NCI-H460 (cell line): Measurements from ENCODE around the gene CABP1. TPM values are rescaled to one million over a fixed set of nuclear protein-coding genes. Genes with fewer than 3 reads are reported as not detected.
A peak's percentile ranks its signal among the peaks of the same experiment; 100 is the strongest.
"Not testable (repeated sequence)": the region's sequence is repeated elsewhere in the genome, so short reads cannot be mapped to it uniquely, and the experiment has no call there.

Source experiments
- DNase-seq: peaks from one replicate; pipeline ENCODE4 v3.0.0-alpha.2; 2016; ENCODE audit warnings: low read depth; ENCODE audit errors: extremely low read depth
- polyA plus RNA-seq: library from polyadenylated mRNA; depleted of rRNA; stranded (reverse); fragments of >200 nt; gene quantifications from 2 replicates; pipeline ENCODE4 v1.2.3, GENCODE V29; 2014; cell fraction: nucleus; rRNA removed
- total RNA-seq: library from RNA; depleted of rRNA; stranded (reverse); fragments of >200 nt; shearing (Covaris generic); gene quantifications from 2 replicates; pipeline ENCODE4 v1.2.3, GENCODE V29; 2014; rRNA removed

Gene CABP1
- not detected in 2 replicates for total RNA-seq
- not detected in 2 replicates for polyA plus RNA-seq

DNA sequence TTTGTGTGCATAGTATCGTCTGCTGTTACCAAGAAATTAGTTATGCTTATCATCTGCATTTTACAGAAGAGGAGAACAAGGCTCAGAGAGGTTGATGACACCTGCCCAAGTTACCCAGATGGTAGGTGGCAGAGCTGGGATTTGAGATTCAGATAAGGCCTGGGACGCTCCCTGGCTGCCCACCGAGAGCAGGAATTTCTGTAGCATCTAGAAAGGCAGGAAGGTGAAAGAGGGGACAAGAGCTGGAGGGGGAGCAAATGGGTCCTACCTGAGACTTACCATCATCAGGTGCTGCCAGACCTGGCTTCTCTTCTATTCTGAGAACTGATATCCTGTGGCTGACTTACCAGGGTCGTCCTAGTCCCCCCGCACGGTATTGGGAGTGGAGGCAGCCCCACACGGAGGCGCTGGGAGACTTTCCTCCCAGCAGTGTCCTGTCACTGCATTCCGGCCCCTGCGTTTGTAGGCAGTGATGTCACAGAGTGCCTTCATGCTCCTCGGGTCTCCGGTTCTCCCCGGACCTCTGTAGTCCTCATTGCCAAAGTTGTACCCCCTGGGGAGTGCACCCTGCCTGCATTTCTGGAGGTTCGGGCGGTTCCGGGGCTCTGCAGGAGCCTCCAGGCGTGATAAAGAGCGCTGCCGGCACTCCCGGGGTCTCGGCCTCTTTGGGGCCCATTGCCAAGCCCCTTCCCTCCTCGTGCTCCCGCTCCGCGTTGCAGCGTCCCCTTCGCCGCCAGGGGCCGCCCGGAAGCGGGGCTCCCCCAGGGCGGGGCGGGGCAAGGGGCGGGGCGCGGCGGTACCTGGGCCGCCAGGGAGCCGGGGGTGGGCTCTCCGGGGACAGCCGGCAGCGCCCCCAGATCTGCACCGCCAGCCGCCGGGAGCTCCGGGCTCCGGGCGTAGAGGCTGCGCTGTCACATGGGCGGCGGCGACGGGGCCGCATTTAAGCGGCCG is at the start of gene CABP1:
CABP1 (plus strand) TSS at position 856 of the 951 bp plus-strand sequence; CDS start at position 916, 60 bp downstream.
- no peak for DNase-seq

GRCh38 chr12:120590741-120591407 is 49.6 kb upstream of the CABP1 start:
- DNase-seq: no peak

DNA sequence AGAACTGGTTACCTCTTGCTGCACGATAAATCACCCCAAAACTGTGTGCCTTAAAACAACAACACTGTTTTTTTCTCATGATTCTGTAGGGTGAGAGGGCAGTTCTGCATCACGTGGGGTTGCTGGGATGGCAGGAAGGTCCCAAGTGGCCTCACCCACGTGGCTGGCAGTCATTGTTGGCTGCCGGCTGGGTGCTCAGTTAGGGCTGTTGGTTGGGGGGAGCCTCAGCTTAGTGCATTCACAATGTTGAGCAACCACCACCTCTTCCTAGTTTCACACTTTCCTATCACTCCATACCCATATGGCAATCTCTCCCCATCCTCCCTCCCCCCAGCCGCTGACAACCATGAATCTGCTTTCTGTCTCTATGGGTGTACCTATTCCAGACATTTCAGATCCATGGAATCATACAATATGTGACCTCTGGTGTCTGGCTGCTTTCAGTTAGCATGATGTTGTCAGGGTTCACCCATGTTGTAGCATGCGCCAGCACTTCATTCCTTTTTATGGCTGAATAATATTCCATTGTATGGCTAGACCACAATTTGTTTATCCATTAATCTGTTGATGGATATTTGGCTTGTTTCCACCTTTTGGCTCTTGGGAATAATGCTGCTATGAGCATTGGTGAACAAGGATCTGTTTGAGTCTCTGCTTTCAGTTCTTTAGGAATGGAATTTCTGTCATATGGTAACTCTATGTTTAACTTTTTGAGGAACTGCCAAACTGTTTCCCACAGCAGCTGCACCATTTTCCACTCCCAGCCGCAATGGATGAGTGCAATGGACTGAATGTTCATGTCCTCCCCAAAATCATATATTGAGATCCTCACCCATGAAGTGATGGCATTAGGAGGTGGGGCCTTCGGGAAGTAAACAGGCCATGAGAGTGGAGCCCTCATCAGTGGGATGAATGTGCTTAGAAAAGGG is 48.0 kb upstream of the CABP1 start:
- no peak for DNase-seq

- DNase-seq: no peak
Observed at GRCh38 chr12:120596901-120597300, 43.5 kb upstream of the CABP1 start.

GRCh38 chr12:120597861-120598260 is 42.6 kb upstream of the CABP1 start:
- DNase-seq: no peak

GRCh38 chr12:120598674-120599463 is 41.6 kb upstream of the CABP1 start:
- DNase-seq: peak; percentile 40

DNA sequence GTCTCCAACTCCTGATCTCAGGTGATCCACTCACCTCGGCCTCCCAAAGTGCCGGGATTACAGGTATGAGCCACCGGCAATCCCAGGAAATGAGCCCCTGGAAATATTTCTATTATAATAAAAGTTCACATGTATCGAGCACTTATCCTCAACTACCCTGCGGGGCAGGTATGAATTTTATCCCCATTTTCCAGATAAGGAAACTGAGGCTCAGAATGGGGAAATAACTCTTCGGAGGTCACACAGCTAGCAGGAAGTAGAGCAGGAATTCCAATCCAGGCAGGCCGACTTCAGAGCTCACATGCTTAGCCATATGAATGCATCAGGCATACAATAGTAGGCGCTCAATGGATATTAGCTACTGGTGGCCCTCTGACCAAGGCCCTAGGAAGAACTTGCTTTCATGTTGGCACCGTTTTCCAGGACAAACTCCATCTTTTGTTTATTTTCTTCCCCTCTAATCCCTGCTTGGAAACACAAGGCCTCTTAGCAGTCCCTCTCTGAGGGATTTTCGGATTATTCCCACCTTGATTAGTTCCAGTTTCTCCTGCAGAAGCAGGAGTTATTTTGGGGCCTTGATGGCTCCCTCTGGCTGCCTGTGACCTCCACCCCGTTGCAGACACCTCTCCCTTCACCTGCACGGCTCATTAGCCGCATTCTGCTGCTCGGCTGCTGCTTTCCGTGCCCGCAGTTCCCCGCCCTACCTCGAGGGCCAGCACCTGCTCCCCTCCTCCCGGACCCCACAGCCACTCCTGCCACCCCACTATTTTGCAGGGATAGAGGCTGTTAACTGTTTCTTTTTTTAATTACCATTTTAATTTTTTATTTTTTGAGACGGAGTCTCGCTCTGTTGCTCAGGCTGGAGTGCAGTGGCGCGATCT is 40.5 kb upstream of the CABP1 start:
- DNase-seq: no peak

DNA sequence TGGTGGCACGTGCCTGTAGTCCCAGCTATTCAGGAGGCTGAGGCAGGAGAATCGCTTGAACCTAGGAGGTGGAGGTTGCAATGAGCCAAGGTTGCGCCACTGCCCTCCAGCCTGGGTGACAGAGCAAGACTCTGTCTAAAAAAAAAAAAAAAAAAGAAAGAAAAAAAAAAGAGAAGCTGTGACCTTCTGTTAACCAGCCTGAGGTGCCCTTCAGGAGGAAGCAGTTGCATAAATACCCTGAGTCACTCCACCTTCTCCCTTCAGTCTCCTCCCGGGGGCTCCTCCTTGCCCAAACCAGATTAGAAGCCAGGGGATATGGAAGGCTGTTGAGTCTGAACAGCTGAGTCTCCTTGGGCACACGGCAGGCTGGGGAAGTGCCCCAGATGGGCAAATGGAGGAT is 38.0 kb upstream of the CABP1 start:
- DNase-seq: not testable (repeated sequence)

DNA sequence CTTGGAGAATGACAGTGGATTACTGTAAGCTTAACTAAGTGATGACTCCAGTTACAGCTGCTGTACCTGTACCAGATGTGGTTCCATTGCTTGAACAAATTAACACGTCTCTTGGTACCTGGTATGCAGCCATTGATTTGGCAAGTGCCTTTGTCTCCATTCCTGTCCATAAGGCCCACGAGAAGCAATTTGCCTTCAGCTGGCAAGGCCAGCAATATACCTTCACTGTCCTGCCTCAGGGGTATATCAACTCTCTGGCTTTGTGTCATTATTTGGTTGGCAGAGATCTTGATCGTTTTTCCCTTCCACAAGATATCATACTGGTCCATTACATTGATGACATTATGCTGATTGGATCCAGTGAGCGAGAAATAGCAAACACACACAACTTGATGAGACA is 29.9 kb upstream of the CABP1 start:
- no peak for DNase-seq

- DNase-seq: not testable (repeated sequence)
Observed at GRCh38 chr12:120611534-120611933, 28.9 kb upstream of the CABP1 start.

- no peak for DNase-seq
Observed at GRCh38 chr12:120614848-120615247, 25.6 kb upstream of the CABP1 start.

- DNase-seq: not testable (repeated sequence)
Observed at GRCh38 chr12:120617193-120617592, 23.2 kb upstream of the CABP1 start.

DNA sequence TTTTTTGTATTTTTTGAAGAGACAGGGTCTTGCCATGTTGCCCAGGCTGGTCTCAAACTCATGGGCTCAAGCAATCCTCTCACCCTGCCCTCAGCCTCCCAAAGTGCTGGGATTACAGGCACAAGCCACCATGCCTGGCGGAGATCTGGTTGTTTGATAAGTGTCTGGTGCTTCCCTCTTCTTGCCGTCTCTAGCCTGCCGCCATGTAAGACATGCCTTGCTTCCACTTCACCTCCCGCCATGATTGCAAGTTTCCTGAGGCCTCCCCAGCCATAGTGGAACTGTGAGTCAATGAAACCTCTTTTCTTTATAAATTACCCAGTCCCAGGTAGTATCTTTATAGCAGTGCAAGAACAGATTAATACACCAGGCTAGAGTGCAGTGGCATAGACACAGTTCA is 22.7 kb upstream of the CABP1 start:
- DNase-seq: not testable (repeated sequence)

GRCh38 chr12:120618954-120619615 is 21.3 kb upstream of the CABP1 start:
- DNase-seq: no peak

- no peak for DNase-seq
Observed at GRCh38 chr12:120620624-120621023, 19.8 kb upstream of the CABP1 start.

GRCh38 chr12:120625557-120626419 is 14.6 kb upstream of the CABP1 start:
- peak; percentile 53 for DNase-seq

DNA sequence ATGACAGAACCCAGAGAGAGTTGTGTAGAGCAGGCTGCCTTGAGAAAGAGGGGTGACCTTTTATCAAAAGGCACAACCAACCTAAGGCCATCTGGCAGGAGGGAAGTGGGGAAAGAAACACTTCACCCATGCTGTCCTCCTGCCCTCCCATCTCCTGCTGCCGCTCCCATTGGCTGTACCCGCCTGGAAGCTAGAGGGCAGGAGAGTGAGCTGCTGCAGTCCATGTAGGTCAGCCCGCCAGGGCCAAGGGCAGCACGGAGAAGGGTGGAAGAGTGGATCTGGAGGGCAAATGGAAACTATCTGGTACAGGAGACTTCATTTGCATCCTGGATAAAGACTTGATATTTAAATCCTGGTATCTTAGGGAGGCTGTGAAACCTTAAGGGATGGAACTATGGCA is 11.5 kb upstream of the CABP1 start:
- DNase-seq: peak; percentile 14
